ENCODE results near the gene ZBTB18.

ZBTB18 gene

GRCh38 chr1:244066954-244067716 is 16.1 kb downstream of the ZBTB18 start:
- TF ChIP-seq REST (IDR thresholded peaks at IDR 0.05; ENCODE audit: insufficient replicate concordance, low read depth): no peak
- TF ChIP-seq SPI1 (IDR thresholded peaks at IDR 0.05; ENCODE audit: borderline replicate concordance, low read depth): no peak
- no peak for TF ChIP-seq GABPA (IDR thresholded peaks at IDR 0.05; ENCODE audit: low read depth)
- TF ChIP-seq CTCF (IDR thresholded peaks at IDR 0.05; ENCODE audit: insufficient read depth, low read length): no peak
- no peak for TF ChIP-seq POLR2AphosphoS5 (IDR thresholded peaks at IDR 0.05; ENCODE audit: low read depth)
- Histone ChIP-seq H3K4me3 (replicated peaks; ENCODE audit: insufficient read depth, low read length) (no peak overlapping the region), H3K27me3 (ENCODE audit: insufficient read depth, poor library complexity, severe bottlenecking) (no peaks in the 10 kb centered on the region), H3K27ac (replicated peaks) (no peak overlapping the region)
- DNase-seq (ENCODE audit: low read depth in 1 of 2, low spot score in 1 of 2): no peak

- Histone ChIP-seq H3K27me3 (ENCODE audit: insufficient read depth, poor library complexity, severe bottlenecking) (no peaks in the 10 kb centered on the region), H3K4me3 (replicated peaks; ENCODE audit: insufficient read depth, low read length) (no peak overlapping the region), H3K27ac (replicated peaks) (no peak overlapping the region)
- DNase-seq (ENCODE audit: low read depth in 1 of 2, low spot score in 1 of 2): no peak
- TF ChIP-seq GABPA (IDR thresholded peaks at IDR 0.05; ENCODE audit: low read depth) (no peak), REST (IDR thresholded peaks at IDR 0.05; ENCODE audit: insufficient replicate concordance, low read depth) (no peak), CTCF (IDR thresholded peaks at IDR 0.05; ENCODE audit: insufficient read depth, low read length) (no peak), POLR2AphosphoS5 (IDR thresholded peaks at IDR 0.05; ENCODE audit: low read depth) (no peak), SPI1 (IDR thresholded peaks at IDR 0.05; ENCODE audit: borderline replicate concordance, low read depth) (no peak)
These were observed 16.8 kb downstream of the ZBTB18 start for GRCh38 chr1:244067893-244068292.

GRCh38 chr1:244068567-244068966 is 17.5 kb downstream of the ZBTB18 start:
- no peak for TF ChIP-seq GABPA (IDR thresholded peaks at IDR 0.05; ENCODE audit: low read depth)
- TF ChIP-seq REST (IDR thresholded peaks at IDR 0.05; ENCODE audit: insufficient replicate concordance, low read depth): peak; percentile 73
- DNase-seq (ENCODE audit: low read depth in 1 of 2, low spot score in 1 of 2): no peak

More at GRCh38 chr1:244068567-244068966, 17.5 kb downstream of the ZBTB18 start:
- Histone ChIP-seq H3K27me3 (ENCODE audit: insufficient read depth, poor library complexity, severe bottlenecking) (no peaks in the 10 kb centered on the region), H3K27ac (replicated peaks) (no peak overlapping the region), H3K4me3 (replicated peaks; ENCODE audit: insufficient read depth, low read length) (no peak overlapping the region)
